Suprapubic skin (tissue), 4 donors: ENCODE data around the gene EYS. TPM values are rescaled to one million over a fixed set of nuclear protein-coding genes. Genes with fewer than 3 reads are reported as not detected.

Source experiments
- DNase-seq, 2 donors: peaks; one replicate each; pipeline ENCODE4 v3.0.0-alpha.2; 2019; ENCODE audit warnings: low spot score in 2 of 2
- H3K27ac ChIP-seq: fragments of 200-600 bp; sonication (generic); one replicate; pipeline ENCODE4 v1.5.1; 2019
- H3K27me3 ChIP-seq: fragments of 200-600 bp; sonication (generic); one replicate; pipeline ENCODE4 v1.5.1; 2019
- H3K36me3 ChIP-seq: fragments of 200-600 bp; sonication (generic); one replicate; pipeline ENCODE4 v1.5.1; 2019
- H3K4me1 ChIP-seq: fragments of 200-600 bp; sonication (generic); one replicate; pipeline ENCODE4 v1.5.1; 2019
- H3K4me3 ChIP-seq: fragments of 200-600 bp; sonication (generic); one replicate; pipeline ENCODE4 v1.5.1; 2019; ENCODE audit warnings: mild to moderate bottlenecking
- H3K9me3 ChIP-seq: fragments of 200-600 bp; sonication (generic); one replicate; pipeline ENCODE4 v1.5.1; 2019
- CTCF ChIP-seq, 2 donors: fragments of 200-600 bp in 1 of 2; fragments of 450-650 bp in 1 of 2; sonication (generic) in 1 of 2; IDR thresholded peaks; one replicate each; pipeline ENCODE4 v1.5.1; 2016 to 2019; ENCODE audit warnings: antibody characterized with exemption in 2 of 2, mild to moderate bottlenecking in 1 of 2, moderate library complexity in 1 of 2
- EP300 ChIP-seq: sonication (generic); formaldehyde crosslinking; IDR thresholded peaks from one replicate; pipeline ENCODE4 v1.6.1; 2017; ENCODE audit warnings: antibody characterized with exemption
- POLR2A ChIP-seq, 2 donors: fragments of 450-650 bp; IDR thresholded peaks; one replicate each; pipeline ENCODE4 v1.6.1; 2017; ENCODE audit warnings: antibody characterized with exemption in 2 of 2, mild to moderate bottlenecking in 2 of 2, moderate library complexity in 2 of 2
- POLR2AphosphoS5 ChIP-seq, 3 donors: sonication (generic); formaldehyde crosslinking; IDR thresholded peaks; one replicate each; pipeline ENCODE4 v1.6.1; 2017; ENCODE audit warnings: antibody characterized with exemption in 3 of 3
- WGBS: methylation state at CpG from one replicate; pipeline ENCODE4 v1.1.5; 2018; 5-methylcytosine and 5-hydroxymethylcytosine counted together
- total RNA-seq, 4 donors: library from RNA; depleted of rRNA; stranded (reverse); fragments of >200 nt; gene quantifications; one replicate each; pipeline ENCODE4 v1.1.0, GENCODE V29; 2016

The EYS gene
- total RNA-seq, 4 donors from 2014 or later, result not detected

GRCh38 chr6:64046746-64047208, 1660.2 kb downstream of the EYS start:
- H3K9me3 ChIP-seq, result no peaks in the 10 kb centered on the region
- H3K27me3 ChIP-seq, result no peaks in the 10 kb centered on the region
- no peaks in the 10 kb centered on the region for H3K4me1 ChIP-seq
- no peak for TF ChIP-seq CTCF (IDR thresholded peaks at IDR 0.05)
- H3K36me3 ChIP-seq, result no peaks in the 10 kb centered on the region
- H3K4me3 ChIP-seq, result no peak overlapping the region
- DNase-seq, result no peak
- no peak overlapping the region for H3K27ac ChIP-seq
- 42% methylated on average over 1 of the region's 1 CpG for WGBS

- Histone ChIP-seq H3K4me3 (no peak overlapping the region), H3K9me3 (no peaks in the 10 kb centered on the region), H3K36me3 (no peaks in the 10 kb centered on the region), H3K4me1 (no peaks in the 10 kb centered on the region), H3K27ac (no peak overlapping the region), H3K27me3 (no peaks in the 10 kb centered on the region)
- no peak for DNase-seq
- TF ChIP-seq POLR2AphosphoS5 (IDR thresholded peaks at IDR 0.05), result no peak
- no peak for TF ChIP-seq EP300
- no peak for TF ChIP-seq POLR2A (IDR thresholded peaks at IDR 0.05)
- TF ChIP-seq CTCF (IDR thresholded peaks at IDR 0.05), result no peak
- 66% methylated on average over 2 of the region's 2 CpGs for WGBS
These were observed 1665.7 kb downstream of the EYS start for GRCh38 chr6:64041373-64041772.

GRCh38 chr6:64040113-64040512, 1666.9 kb downstream of the EYS start:
- H3K4me3 ChIP-seq, result no peak overlapping the region
- no peak for DNase-seq
- no peaks in the 10 kb centered on the region for H3K36me3 ChIP-seq
- no peak overlapping the region for H3K27ac ChIP-seq
- 44% methylated on average over 1 of the region's 1 CpG for WGBS
- no peaks in the 10 kb centered on the region for H3K9me3 ChIP-seq
- TF ChIP-seq EP300 (no peak), CTCF (IDR thresholded peaks at IDR 0.05) (no peak), POLR2AphosphoS5 (IDR thresholded peaks at IDR 0.05) (no peak), POLR2A (IDR thresholded peaks at IDR 0.05) (no peak)
- no peaks in the 10 kb centered on the region for H3K4me1 ChIP-seq
- H3K27me3 ChIP-seq, result no peaks in the 10 kb centered on the region

GRCh38 chr6:64037427-64037826, 1669.6 kb downstream of the EYS start:
- Histone ChIP-seq H3K36me3 (no peaks in the 10 kb centered on the region), H3K4me1 (no peaks in the 10 kb centered on the region), H3K27me3 (no peaks in the 10 kb centered on the region), H3K9me3 (no peaks in the 10 kb centered on the region), H3K27ac (no peak overlapping the region), H3K4me3 (no peak overlapping the region)
- 32% methylated on average over 1 of the region's 1 CpG for WGBS
- TF ChIP-seq POLR2AphosphoS5 (IDR thresholded peaks at IDR 0.05) (no peak), POLR2A (IDR thresholded peaks at IDR 0.05) (no peak), CTCF (IDR thresholded peaks at IDR 0.05) (no peak), EP300 (no peak)
- no peak for DNase-seq

- H3K27me3 ChIP-seq, result no peaks in the 10 kb centered on the region
- TF ChIP-seq CTCF (IDR thresholded peaks at IDR 0.05) (no peak), POLR2A (IDR thresholded peaks at IDR 0.05) (no peak), POLR2AphosphoS5 (IDR thresholded peaks at IDR 0.05) (no peak), EP300 (no peak)
- no peaks in the 10 kb centered on the region for H3K36me3 ChIP-seq
- 21% methylated on average over 3 of the region's 3 CpGs for WGBS
- no peaks in the 10 kb centered on the region for H3K4me1 ChIP-seq
- peaks cover 7% of the 10 kb centered on the region for H3K9me3 ChIP-seq
- DNase-seq, result no peak
- H3K27ac ChIP-seq, result no peak overlapping the region
- no peak overlapping the region for H3K4me3 ChIP-seq
These were observed 1671.9 kb downstream of the EYS start for GRCh38 chr6:64034910-64035655.
